Activated B cell treated with CpG ODN at 0.5 μM for 24 hours (primary cell): ENCODE data around the gene FAM120B. TPM values are rescaled to one million over a fixed set of nuclear protein-coding genes. Genes with fewer than 3 reads are reported as not detected.

ENCODE experiments used
- ATAC-seq: fragments of 200-7000 bp; cut with Tn5 transposase; one replicate; pipeline ENCODE4 v1.10.0; 2021; ENCODE audit warnings: low read depth, mild to moderate bottlenecking, moderate library complexity
- CTCF ChIA-PET: fragments of 350-600 bp; sonication (Branson Sonifier 250); formaldehyde crosslinking; loops from one replicate; lab custom pipeline; 2021; ENCODE audit warnings: antibody characterized with exemption; lab: Charles Lee
- POLR2A ChIA-PET: fragments of 350-600 bp; sonication (Branson Sonifier 250); formaldehyde crosslinking; loops from one replicate; lab custom pipeline; 2021; ENCODE audit warnings: antibody characterized with exemption; lab: Charles Lee
- DNase-seq: peaks from one replicate; pipeline ENCODE4 v3.0.0; 2022
- H3K27ac Mint-ChIP-seq: one replicate; pipeline ENCODE4 v1.8.0; 2020; ENCODE audit warnings: mixed read lengths
- H3K27me3 Mint-ChIP-seq: one replicate; pipeline ENCODE4 v1.8.0; 2021; ENCODE audit warnings: mixed read lengths
- H3K36me3 Mint-ChIP-seq: one replicate; pipeline ENCODE4 v1.8.0; 2021; ENCODE audit warnings: low read depth, mixed read lengths
- H3K4me1 Mint-ChIP-seq: one replicate; pipeline ENCODE4 v1.8.0; 2021; ENCODE audit warnings: mixed read lengths
- H3K4me3 Mint-ChIP-seq: one replicate; pipeline ENCODE4 v1.8.0; 2020; ENCODE audit warnings: mild to moderate bottlenecking, mixed read lengths
- H3K9me3 Mint-ChIP-seq: one replicate; pipeline ENCODE4 v1.8.0; 2020; ENCODE audit warnings: mixed read lengths
- CTCF ChIP-seq: fragments of 200-600 bp; IDR thresholded peaks from one replicate; pipeline ENCODE4 v1.8.0; 2022; ENCODE audit warnings: antibody characterized with exemption, mild to moderate bottlenecking
- intact Hi-C: fragments of 100-400 bp; cut with micrococcal nuclease; formaldehyde crosslinking; loops from one replicate; pipeline ENCODE4 v1.15.1; 2024
- total RNA-seq: library from RNA; stranded (reverse); gene quantifications from 2 replicates; pipeline ENCODE4 v1.2.3, GENCODE V29; 2022

FAM120B gene
- total RNA-seq, 1 donor from 2014 or later = 35.1 TPM

GRCh38 chr6:170292111-170292406 lies 14.5 kb upstream of the FAM120B start:
- CTCF ChIA-PET = interaction anchor here (1.0 kb wide), 3 partner anchors 13 to 501 kb away, joined by 3 to 6 read pairs (median 3); no protein-coding TSS in a partner anchor
- Mint-ChIP-seq H3K9me3 (no peaks in the 10 kb centered on the region), H3K27ac (no peak overlapping the region), H3K27me3 (peaks cover 42% of the 10 kb centered on the region), H3K36me3 (no peaks in the 10 kb centered on the region), H3K4me1 (peaks cover 54% of the 10 kb centered on the region), H3K4me3 (peak overlapping the region; percentile 88)
- no peak for TF ChIP-seq CTCF
- no peak for ATAC-seq
- intact Hi-C loops = loop anchor here (1.0 to 5.0 kb wide), 8 partner anchors 20 to 1080 kb away; partner anchors contain the start of genes C6orf120, PHF10, PSMB1 and TBP
- no peak for DNase-seq
- POLR2A ChIA-PET = interaction anchor here (0.8 to 2.1 kb wide), 4 partner anchors 12 to 567 kb away, joined by 4 to 8 read pairs (median 6); partner anchors contain the start of genes DYNLT2 and ERMARD

- DNase-seq (no peak), ATAC-seq (no peak)
- ChIA-PET POLR2A (interaction anchor here (0.8 to 1.0 kb wide), 2 partner anchors 203 to 541 kb away, joined by 4 read pairs; partner anchors contain the start of genes DYNLT2 and ERMARD), CTCF (interaction anchor here (1.0 kb wide), 3 partner anchors 13 to 502 kb away, joined by 3 to 6 read pairs (median 3); no protein-coding TSS in a partner anchor)
- Mint-ChIP-seq H3K27ac (no peak overlapping the region), H3K36me3 (no peaks in the 10 kb centered on the region), H3K4me3 (peak overlapping the region; percentile 88), H3K4me1 (peaks cover 55% of the 10 kb centered on the region), H3K9me3 (no peaks in the 10 kb centered on the region), H3K27me3 (peaks cover 40% of the 10 kb centered on the region)
- intact Hi-C loops = loop anchor here (1.0 to 5.0 kb wide), 8 partner anchors 20 to 1080 kb away; partner anchors contain the start of genes C6orf120, PHF10, PSMB1 and TBP
- no peak for TF ChIP-seq CTCF
These were observed 14.0 kb upstream of the FAM120B start for GRCh38 chr6:170292407-170293158.

GRCh38 chr6:170293341-170294231 lies 13.0 kb upstream of the FAM120B start:
- no peak for ATAC-seq
- peaks cover 49% of the 10 kb centered on the region for H3K4me1 Mint-ChIP-seq
- H3K9me3 Mint-ChIP-seq = no peaks in the 10 kb centered on the region
- intact Hi-C loops = loop anchor here (1.0 to 5.0 kb wide), 8 partner anchors 206 to 1081 kb away; partner anchors contain the start of genes C6orf120, PHF10, PSMB1 and TBP
- no peak overlapping the region for H3K27ac Mint-ChIP-seq
- peak overlapping the region; percentile 8 for H3K4me3 Mint-ChIP-seq
- CTCF ChIA-PET = no interaction called here
- no peaks in the 10 kb centered on the region for H3K36me3 Mint-ChIP-seq
- H3K27me3 Mint-ChIP-seq = peaks cover 37% of the 10 kb centered on the region
- POLR2A ChIA-PET = interaction anchor here (0.6 kb wide), 1 partner anchor 9 kb away, joined by 8 read pairs; no protein-coding TSS in a partner anchor
- no peak for DNase-seq
- TF ChIP-seq CTCF = no peak

GRCh38 chr6:170294298-170294730 lies 12.2 kb upstream of the FAM120B start:
- Mint-ChIP-seq H3K27me3 (peaks cover 40% of the 10 kb centered on the region), H3K27ac (no peak overlapping the region), H3K9me3 (no peaks in the 10 kb centered on the region), H3K36me3 (no peaks in the 10 kb centered on the region), H3K4me1 (peaks cover 44% of the 10 kb centered on the region), H3K4me3 (peak overlapping the region; percentile 8)
- ATAC-seq (no peak), DNase-seq (no peak)
- ChIA-PET POLR2A (interaction anchor here (0.8 kb wide), 2 partner anchors 12 to 13 kb away, joined by 3 read pairs; partner anchors contain the start of gene FAM120B), CTCF (interaction anchor here (1.0 kb wide), 1 partner anchor 462 kb away, joined by 3 read pairs; no protein-coding TSS in a partner anchor)
- intact Hi-C loops = loop anchor here (1.0 to 5.0 kb wide), 6 partner anchors 207 to 1082 kb away; partner anchors contain the start of genes C6orf120, PHF10, PSMB1 and TBP
- TF ChIP-seq CTCF = no peak
